Measurements from ENCODE around the gene MRPS9.

- TF ChIP-seq RAD21 (conservative IDR thresholded peaks at IDR 0.05) (no peak), EZH2 (IDR thresholded peaks at IDR 0.05; ENCODE audit: borderline replicate concordance, insufficient read depth, low read length, poor library complexity, severe bottlenecking) (no peak), CTCF (IDR thresholded peaks at IDR 0.05; ENCODE audit: poor library complexity, severe bottlenecking) (no peak), EP300 (conservative IDR thresholded peaks at IDR 0.05; ENCODE audit: poor library complexity, severe bottlenecking) (no peak), POLR2AphosphoS5 (IDR thresholded peaks at IDR 0.05) (no peak)
These were observed 72.5 kb downstream of the MRPS9 start for GRCh38 chr2:105110295-105110829.

Measured in neural cell (in vitro differentiated cells).